Pulmonary artery endothelial cell (primary cell): ENCODE data around the gene IQCF2. TPM values are rescaled to one million over a fixed set of nuclear protein-coding genes. Genes with fewer than 3 reads are reported as not detected.
"Not testable (repeated sequence)": the region's sequence is repeated elsewhere in the genome, so short reads cannot be mapped to it uniquely, and the experiment has no call there.

Source experiments
- DNase-seq: peaks from one replicate; pipeline ENCODE4 v3.0.0-alpha.2; 2011; ENCODE audit warnings: low read depth, low spot score
- total RNA-seq: library from RNA; depleted of rRNA; stranded (reverse); fragments of >200 nt; gene quantifications from 2 replicates; pipeline ENCODE4 v1.2.3, GENCODE V29; 2014

IQCF2 gene
- total RNA-seq, 1 donor from 2014 or later: not detected

DNA sequence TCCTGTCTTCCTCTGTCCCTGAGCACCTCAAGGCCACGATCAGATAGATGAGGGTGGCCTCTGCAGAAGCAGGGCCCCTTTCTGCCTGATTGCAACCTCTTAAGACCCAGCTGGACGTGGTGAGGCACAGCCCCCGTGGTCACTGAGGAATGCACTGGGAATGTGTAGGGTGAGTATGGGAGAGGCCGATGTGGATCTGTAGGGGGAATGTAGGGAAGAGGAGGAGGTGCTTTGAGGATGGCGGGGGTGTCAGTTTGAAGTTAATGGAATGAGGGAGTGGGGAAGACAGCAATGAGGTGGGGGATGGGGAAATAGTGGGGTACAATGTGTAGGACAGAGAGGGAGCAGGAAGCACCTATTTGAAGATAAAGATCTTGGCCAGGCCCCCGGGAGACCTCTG, 14.8 kb downstream of the IQCF2 start:
- DNase-seq: no peak

DNA sequence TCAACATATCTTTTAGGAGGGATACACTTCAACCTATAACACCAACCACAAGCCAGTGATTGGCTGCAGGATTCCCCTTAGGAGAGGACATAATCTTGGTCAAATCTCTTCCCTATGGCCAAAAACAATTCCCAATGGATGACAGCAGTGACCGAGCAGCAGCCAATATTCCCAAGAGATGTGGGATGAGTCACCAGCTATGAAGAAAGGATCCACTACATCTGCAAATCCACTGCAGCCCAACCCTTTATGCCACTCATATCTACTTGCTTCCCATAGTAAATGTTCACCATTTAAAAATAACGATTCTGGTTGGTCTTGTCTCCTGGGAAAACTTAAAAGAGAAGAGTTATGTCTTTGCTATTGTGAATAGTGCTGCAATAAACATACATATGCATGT, 18.5 kb downstream of the IQCF2 start:
- no peak for DNase-seq

DNA sequence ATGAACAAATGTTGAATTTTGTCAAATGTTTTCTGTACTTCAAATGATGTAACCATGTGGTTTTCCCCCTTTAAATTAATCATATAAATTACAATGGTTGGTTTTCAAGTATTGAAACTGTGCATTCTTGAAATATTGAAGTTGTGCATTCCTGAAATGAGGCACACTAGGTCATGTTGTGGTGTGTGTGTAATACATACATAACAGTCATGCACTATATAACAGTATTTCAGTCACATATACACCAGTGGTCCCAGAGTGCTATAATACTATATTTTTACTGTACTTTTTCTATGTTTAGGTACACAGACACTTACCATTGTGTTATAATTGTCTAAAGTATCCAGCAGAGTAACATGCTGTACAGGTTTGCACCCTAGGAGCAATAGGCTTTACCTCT, 25.0 kb downstream of the IQCF2 start:
- no peak for DNase-seq

DNA sequence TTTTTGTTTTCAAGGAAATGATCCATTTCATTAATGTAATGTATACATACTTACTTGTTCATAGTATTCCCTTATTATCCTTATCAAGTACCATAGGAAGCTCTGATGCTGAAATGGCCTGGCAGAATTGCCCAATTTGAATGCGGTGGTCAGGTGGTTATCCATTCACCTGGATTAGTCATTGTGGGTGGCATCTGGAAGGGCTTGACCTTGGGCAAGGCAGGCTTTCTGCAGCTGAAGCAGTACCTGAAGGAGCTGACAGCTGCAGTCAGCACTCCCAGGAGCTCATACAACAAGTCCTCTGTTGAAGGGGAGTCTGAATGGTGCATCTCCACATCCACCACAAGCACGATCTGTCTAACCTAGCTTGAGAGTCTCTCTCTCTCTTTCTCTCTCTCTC, 26.2 kb downstream of the IQCF2 start:
- no peak for DNase-seq

DNA sequence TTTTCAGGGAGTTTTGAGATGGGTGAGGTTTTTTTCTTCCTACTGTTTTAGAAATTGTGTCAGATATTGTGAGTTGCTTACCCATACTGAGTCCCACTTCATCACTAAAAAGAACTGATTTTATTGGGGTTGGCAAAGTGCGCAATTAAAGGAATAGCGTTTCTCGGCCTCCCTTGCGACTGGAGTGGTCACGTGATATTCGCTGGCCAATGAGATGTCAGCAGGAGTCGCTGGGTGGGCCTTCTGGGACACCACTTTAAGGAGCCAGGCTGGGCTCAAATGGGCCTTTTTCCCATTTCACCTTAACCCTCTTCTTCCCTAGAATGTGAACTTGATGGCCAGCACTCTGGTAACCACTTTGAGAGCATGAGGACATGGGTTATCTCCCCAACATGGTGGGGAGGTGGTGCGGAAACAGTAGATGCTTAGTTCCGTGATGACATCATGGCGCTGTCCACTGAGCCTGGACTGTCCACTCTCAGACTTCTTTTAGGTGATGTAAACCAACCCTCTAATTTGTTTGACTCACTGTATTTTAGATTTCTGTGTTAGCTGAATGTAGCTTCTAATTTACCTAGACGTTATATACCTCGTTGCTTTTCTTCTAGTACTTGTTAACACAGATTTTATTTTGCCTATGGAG, 27.2 kb downstream of the IQCF2 start:
- DNase-seq: no peak

DNA sequence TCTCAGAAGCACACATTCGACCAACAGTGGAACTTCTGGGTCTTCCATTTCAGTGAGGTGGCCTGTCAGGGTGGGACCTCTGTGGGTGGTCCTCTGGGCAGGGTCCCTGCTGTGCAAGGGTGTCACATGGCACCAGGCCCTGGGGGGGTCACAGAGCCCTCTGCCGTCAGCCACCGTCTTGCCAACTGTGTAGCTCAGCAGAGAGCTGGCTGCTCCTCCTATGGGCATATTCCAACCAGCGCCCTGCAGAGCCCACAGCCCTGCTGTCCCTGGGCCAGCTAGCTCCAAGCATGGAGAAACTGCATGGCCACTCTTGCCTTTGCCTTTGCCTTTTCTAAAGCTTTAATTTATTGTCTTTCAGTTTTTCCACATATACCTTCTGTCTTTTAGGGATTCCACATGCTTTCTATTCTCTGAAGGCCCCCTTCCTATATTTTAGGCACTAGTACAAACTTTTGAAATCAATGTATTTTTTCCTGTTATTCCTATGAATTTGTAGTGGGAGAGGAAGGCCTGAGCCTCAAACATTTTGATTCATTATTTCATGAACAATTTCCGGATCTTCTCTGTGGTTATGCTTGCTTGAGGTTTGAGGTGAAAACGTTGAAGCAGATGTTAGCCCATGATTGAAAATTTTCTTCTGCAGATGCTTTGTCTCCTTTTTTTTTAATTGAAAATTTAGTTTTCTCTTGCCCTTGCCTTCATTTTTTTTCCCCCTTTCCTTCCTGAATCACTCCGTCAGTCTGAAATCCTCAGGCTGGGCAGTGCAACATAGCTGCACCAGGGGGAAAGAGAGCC, 30.0 kb downstream of the IQCF2 start:
- DNase-seq: no peak

DNA sequence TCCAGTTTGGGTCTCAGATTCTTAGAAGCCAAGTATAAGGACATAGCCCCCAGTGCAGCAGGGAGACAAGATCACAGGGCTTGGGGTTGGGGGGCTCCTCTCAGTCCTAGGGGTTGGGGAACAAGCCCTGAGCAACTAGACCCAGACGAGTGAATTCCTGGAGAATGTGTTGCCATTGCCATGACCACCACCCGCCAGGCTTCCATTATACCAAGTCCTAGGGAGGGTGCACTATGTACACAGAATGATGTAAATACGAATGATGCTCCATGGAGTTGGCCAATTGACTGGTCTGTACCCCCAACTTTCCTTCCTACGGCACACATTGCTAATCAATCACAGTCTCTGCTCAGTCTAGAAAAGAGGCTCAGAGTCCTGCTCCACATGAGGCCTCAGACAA, 33.0 kb downstream of the IQCF2 start:
- DNase-seq: no peak

DNA sequence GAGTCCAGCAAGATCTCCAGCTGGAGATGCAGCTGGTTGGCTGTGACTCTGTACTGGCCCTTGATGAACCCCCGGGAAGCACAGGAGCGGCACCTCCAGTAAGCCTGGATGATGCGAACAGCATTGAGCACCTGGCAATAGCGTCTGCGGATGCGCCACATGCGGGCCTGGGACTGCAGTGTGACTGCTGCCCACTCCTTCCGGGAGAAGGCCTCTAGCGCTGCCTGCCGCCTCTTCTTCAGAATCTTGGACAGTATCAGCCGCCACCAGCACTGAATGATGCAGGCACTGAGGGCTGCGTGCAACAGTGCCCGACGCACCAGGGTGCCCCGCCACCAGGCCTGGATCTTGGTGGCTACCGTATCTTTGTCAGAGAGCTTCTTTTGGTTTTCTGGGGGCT, 33.5 kb downstream of the IQCF2 start:
- DNase-seq: no peak

DNA sequence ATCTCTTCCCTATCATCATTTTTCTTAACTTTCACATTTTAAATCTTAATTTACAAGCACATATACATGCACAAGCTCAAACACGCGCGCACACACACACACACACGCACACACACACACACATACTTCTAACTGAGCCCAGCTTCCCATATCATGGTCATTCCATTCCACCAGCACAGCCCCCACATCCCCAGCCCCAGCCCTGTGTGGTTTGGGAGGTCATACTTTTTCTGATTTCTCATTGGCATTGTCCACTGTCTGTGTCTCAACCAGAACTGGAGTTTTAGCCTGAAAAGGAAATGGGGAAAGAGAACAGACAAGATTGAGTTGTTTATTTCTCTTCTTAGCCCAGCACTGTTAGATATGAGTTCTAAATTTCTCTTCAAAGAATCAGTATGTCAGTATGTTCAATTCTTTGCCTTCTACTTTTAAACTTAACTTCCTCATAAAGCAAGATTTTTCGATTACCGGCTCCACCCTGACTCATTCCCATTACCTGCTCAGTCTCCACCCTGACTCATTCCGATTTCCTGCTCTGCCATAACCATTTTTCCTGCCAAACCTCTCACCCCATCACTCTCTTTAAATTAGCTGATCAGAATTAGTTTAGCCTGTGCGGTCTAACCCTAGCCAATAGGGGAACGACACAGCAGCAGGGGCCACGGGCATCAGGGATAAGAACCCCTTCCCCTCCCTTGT, 35.3 kb downstream of the IQCF2 start:
- DNase-seq: no peak

DNA sequence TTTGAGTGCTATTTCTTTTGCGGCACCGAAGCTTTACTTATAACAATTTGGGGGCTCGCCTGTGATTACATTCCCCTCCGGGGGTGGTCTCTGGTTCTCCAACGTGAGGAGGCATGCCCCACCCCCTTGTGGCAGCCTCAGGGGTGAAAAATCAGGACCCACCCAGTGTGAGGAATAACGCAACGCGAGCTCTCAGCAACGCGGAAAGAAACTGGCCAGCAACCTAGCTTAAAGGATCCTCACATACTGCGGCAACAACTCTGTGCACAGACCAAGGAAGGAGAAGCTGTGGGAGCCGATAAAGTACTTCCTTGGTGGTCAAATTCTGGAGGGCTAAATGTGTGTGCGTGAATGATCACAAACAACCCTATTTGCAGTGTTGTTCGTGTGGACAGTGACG, 36.0 kb downstream of the IQCF2 start:
- DNase-seq: no peak

DNA sequence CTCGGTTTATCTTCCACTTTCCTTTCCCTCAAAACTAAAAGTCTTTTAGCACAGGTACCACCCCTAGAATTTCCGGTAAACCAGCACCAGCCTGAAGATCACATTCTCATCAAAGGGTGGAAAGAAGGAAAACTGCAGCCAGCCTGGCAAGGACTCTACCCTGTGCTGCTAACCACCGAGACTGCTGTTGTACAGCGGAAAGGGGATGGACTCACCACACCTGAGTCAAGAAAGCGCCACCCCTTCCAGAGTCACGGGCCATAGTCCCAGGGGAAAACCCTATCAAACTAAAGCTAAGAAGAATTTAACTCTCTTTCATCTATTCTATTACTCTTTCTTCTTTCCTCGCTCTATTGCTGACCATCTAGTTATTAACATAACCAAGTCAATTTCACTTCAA, 38.6 kb downstream of the IQCF2 start:
- DNase-seq: not testable (repeated sequence)

DNA sequence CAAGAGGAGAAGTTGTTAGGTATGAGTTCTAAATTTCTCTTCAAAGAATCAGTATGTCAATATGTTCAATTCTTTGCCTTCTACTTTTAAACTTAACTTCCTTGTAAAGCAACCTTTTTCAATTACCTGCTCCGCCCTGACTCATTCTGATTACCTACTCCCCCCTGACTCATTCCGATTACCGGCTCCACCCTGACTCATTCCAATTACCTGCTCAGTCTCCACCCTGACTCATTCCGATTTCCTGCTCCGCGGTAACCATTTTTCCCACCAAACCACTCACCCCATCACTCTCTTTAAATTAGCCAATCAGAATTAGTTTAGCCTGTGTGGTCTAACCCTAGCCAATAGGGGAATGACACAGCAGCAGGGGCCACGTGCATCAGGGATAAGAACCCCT, 40.9 kb downstream of the IQCF2 start:
- not testable (repeated sequence) for DNase-seq

DNA sequence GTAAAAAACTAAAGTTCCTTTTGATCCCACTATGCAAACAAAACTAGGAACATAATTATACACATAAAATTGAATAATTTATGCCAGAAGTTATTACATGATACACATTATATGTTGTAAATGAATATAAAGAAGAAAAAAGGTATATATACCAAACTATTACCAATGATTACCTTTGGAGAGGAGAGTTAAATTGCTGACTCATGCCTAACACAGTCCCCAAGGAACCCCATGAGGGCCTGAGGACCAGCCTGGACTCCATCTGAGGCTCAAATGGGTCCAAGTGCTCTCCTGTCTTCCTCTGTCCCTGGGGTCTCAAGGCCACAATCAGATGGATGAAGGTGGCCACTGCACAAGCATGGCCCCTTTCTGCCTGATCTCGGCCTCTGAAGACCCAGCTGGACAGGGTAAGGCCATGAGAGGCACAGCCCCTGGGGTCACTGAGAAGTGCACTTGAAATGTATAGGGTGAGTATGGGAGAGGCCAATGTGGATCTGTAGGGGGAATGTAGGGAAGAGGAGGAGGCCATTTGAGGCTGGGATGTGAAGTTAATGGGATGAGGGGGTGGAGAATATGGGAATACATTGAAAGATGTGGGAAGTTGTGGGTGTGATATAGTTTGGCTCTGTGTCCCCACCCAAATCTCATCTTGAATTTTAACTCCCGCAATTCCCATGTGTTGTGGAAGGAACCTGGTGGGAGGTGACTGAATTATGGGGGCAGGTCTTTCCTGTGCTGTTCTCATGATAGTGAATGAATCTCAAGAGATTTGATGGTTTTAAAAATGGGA, 42.8 kb downstream of the IQCF2 start:
- no peak for DNase-seq

DNA sequence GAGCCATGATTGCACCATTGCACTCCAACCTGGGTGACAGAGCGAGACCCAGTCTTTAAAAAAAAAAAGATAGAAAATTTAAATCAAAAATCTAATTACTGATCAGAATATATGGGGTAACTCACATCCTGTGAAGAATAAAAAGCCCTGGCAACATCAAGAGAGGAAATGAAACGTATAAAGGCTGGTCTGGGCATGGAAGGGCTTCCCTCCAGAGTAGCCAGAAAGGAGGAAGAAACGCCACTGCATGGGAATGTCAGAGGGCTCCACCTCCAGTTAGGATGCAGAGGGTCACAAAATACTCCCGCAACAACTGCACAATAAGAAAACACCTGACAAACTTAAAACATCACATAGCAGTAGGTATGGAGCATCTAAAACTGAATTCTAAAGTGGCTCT, 46.6 kb downstream of the IQCF2 start:
- DNase-seq: no peak

Other genes starting within 250 kb of the IQCF2 start
- 29.4 and 31.5 TPM in 2 replicates for gene TEX264, start 190.4 kb upstream of the IQCF2 start, total RNA-seq
- gene GRM2, start 154.5 kb upstream of the IQCF2 start, total RNA-seq: 0.18 TPM in 1 of 2 replicates, not detected in the other
- gene IQCF6, start 82.4 kb upstream of the IQCF2 start, total RNA-seq: not detected in 2 replicates
- not detected in 2 replicates for gene IQCF5, start 14.0 kb downstream of the IQCF2 start, total RNA-seq
- gene IQCF1, start 41.7 kb downstream of the IQCF2 start, total RNA-seq: 0.13 TPM in 1 of 2 replicates, not detected in the other
- 33.2 and 50.7 TPM in 2 replicates for gene RRP9, start 80.3 kb downstream of the IQCF2 start, total RNA-seq
- 10.1 and 11.7 TPM in 2 replicates for gene PARP3, start 80.7 kb downstream of the IQCF2 start, total RNA-seq
- 0.07 TPM in 2 replicates for gene GPR62, start 93.8 kb downstream of the IQCF2 start, total RNA-seq
- gene PCBP4, start 105.8 kb downstream of the IQCF2 start, total RNA-seq: 31.1 and 32.2 TPM in 2 replicates
- gene ABHD14B, start 112.4 kb downstream of the IQCF2 start, total RNA-seq: 12.1 and 17.8 TPM in 2 replicates
- 5.0 and 6.7 TPM in 2 replicates for gene ABHD14A, start 113.4 kb downstream of the IQCF2 start, total RNA-seq
- 14.6 and 23.7 TPM in 2 replicates for gene ACY1, start 121.9 kb downstream of the IQCF2 start, total RNA-seq
- 990 and 1,401 TPM in 2 replicates for gene RPL29, start 134.3 kb downstream of the IQCF2 start, total RNA-seq
- 10.7 and 14.4 TPM in 2 replicates for gene DUSP7, start 195.0 kb downstream of the IQCF2 start, total RNA-seq